VCaP (cell line): Measurements from ENCODE around the gene PCDH9.

Source experiments
- H3K27ac ChIP-seq: fragments of 450-650 bp; 2 replicates; pipeline ENCODE4 v1.5.1; 2017
- TF ChIP-seq, protein P1 (sequence below): fragments of 450-650 bp; conservative IDR thresholded peaks from 2 replicates; pipeline ENCODE4 v1.5.1; 2017; ENCODE audit warnings: mild to moderate bottlenecking, moderate library complexity

The PCDH9 gene

GRCh38 chr13:66400292-66400691 is 829.8 kb downstream of the PCDH9 start:
- TF ChIP-seq, protein P1, sequence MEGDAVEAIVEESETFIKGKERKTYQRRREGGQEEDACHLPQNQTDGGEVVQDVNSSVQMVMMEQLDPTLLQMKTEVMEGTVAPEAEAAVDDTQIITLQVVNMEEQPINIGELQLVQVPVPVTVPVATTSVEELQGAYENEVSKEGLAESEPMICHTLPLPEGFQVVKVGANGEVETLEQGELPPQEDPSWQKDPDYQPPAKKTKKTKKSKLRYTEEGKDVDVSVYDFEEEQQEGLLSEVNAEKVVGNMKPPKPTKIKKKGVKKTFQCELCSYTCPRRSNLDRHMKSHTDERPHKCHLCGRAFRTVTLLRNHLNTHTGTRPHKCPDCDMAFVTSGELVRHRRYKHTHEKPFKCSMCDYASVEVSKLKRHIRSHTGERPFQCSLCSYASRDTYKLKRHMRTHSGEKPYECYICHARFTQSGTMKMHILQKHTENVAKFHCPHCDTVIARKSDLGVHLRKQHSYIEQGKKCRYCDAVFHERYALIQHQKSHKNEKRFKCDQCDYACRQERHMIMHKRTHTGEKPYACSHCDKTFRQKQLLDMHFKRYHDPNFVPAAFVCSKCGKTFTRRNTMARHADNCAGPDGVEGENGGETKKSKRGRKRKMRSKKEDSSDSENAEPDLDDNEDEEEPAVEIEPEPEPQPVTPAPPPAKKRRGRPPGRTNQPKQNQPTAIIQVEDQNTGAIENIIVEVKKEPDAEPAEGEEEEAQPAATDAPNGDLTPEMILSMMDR, result no peak
- no peak overlapping the region for H3K27ac ChIP-seq

DNA sequence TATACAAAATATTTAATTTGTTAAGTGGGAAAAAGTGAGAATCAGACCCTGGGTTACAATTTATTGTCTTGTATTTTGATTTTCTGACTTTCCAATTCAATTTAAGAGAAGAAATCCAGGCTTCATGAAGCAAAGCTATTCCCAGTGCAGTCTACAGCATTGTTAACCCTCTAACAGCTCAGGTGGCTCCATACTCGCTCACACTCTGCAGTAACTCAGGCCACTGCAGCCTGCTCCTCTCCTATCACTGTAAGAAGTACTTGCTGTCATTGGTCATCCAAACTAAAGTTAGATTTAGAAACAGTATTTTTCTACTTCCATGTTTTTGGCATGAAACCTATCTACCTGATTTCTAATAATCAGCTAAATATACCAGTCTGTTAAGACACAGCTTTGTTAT is 830.3 kb downstream of the PCDH9 start:
- H3K27ac ChIP-seq, result no peak overlapping the region
- TF ChIP-seq, protein P1, result no peak

- H3K27ac ChIP-seq, result no peak overlapping the region
- TF ChIP-seq, protein P1, result no peak
Observed at GRCh38 chr13:66397133-66397532, 833.0 kb downstream of the PCDH9 start.

DNA sequence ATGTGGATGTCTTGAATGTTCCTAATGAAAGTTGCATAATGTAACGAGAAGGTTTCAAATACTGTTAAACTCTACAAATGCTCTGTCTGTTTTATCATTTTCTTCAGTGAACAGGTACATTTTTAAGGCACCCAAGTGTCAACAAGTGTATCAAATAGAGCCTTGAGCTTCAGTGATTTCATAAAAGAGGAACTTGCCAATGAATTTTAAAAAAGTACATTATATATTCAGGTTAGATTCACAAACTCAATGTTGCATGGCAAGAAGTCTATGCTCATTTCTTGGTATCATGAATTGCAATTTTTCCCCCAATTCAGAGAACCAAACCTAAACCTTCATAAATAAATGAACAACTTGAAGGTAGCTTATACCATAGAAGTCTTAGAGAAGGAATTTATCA is 838.8 kb downstream of the PCDH9 start:
- TF ChIP-seq, protein P1, result no peak
- no peak overlapping the region for H3K27ac ChIP-seq

GRCh38 chr13:66378894-66379293 is 851.2 kb downstream of the PCDH9 start:
- TF ChIP-seq, protein P1, result no peak
- no peak overlapping the region for H3K27ac ChIP-seq

DNA sequence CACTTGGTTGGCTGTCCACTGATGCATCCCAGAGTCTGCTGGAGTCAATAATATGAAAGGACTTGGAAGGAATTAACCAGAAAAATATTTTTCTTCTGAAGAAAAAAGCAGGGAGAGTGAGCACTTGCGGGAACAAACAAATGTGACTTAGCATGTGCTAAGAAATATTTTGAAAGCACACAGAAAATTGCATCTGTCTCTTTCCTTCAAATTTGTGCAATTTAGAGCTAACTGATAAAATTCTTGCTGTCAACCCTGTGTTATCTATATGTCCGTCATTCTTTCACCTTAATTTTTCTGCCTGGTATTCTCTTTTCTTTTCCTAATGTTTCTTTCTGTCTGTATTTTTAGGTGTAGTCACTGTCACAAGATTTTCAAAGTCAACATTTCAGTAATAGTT is 852.6 kb downstream of the PCDH9 start:
- TF ChIP-seq, protein P1, result no peak
- no peak overlapping the region for H3K27ac ChIP-seq

DNA sequence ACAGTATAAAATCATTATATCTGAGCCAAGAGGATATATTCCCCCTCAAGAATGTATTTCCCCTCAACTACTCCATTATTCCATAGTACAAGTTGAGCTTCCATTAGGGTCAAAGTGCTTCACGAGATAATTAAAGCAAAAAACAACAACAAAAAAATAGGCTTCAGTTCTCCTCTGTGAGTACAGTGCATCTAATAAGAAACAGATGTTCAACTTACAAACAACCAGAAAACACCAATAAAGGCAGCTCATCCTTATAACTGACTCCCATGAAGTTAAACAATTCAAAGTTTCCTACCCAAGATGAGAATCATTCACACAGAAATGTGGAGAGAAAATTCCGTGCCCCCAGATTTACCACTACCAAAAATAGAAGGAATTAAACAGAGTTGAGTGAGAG is 854.4 kb downstream of the PCDH9 start:
- H3K27ac ChIP-seq, result no peak overlapping the region
- TF ChIP-seq, protein P1, result no peak

DNA sequence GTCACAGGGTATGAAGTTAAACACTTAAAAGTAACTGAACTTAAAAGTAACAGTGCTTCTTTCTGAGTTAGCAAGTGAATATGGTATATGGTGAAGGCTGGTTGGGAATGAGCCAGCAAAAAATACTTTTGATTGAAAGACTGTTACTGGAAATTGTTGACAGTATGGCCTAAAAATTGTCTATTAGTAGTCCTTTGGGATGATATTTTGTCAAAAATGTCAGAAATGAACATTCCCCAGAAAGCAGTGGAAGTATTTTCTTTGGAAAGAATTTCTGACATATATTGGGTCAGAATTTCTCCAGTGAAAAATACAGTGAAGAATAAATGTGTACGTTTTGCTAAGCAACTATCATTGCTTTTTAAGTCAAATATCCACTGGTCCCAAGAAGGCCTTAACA is 860.5 kb downstream of the PCDH9 start:
- TF ChIP-seq, protein P1, result no peak
- H3K27ac ChIP-seq, result no peak overlapping the region
